Glutamatergic neuron (in vitro differentiated cells): Measurements from ENCODE around the gene SLC36A3. TPM values are rescaled to one million over a fixed set of nuclear protein-coding genes. Genes with fewer than 3 reads are reported as not detected.

Source experiments
- DNase-seq: peaks from one replicate; pipeline ENCODE4 v3.0.0; 2022
- H3K27ac Mint-ChIP-seq: one replicate; pipeline ENCODE4 v1.8.0; 2020; ENCODE audit warnings: mild to moderate bottlenecking, mixed read lengths, inconsistent platforms; ENCODE audit not compliant: unreplicated experiment
- H3K27me3 Mint-ChIP-seq: one replicate; pipeline ENCODE4 v1.8.0; 2020; ENCODE audit warnings: mild to moderate bottlenecking, moderate library complexity, mixed read lengths, inconsistent platforms; ENCODE audit not compliant: unreplicated experiment
- H3K36me3 Mint-ChIP-seq: one replicate; pipeline ENCODE4 v1.8.0; 2020; ENCODE audit warnings: mild to moderate bottlenecking, mixed read lengths, inconsistent platforms; ENCODE audit not compliant: unreplicated experiment
- H3K4me1 Mint-ChIP-seq: one replicate; pipeline ENCODE4 v1.8.0; 2020; ENCODE audit warnings: mild to moderate bottlenecking, low read depth, mixed read lengths, inconsistent platforms; ENCODE audit not compliant: unreplicated experiment
- H3K4me3 Mint-ChIP-seq: one replicate; pipeline ENCODE4 v1.8.0; 2020; ENCODE audit warnings: mild to moderate bottlenecking, mixed read lengths, inconsistent platforms; ENCODE audit not compliant: unreplicated experiment
- H3K9me3 Mint-ChIP-seq: one replicate; pipeline ENCODE4 v1.8.0; 2020; ENCODE audit warnings: mild to moderate bottlenecking, moderate library complexity, mixed read lengths, inconsistent platforms; ENCODE audit not compliant: unreplicated experiment
- total RNA-seq: library from RNA; stranded (reverse); fragmentation: NEBNext Ultra II Directional; extraction: Animal tissue kit (Norgen Biotek cat#: 25700); gene quantifications from one replicate; pipeline ENCODE4 v1.2.1, GENCODE V29; 2021; ENCODE audit not compliant: unreplicated experiment
- TF ChIP-seq, protein P1 (sequence below): fragments of 200-600 bp; sonication (generic); IDR thresholded peaks from one replicate; pipeline ENCODE4 v1.5.0; 2021; ENCODE audit not compliant: partially characterized antibody, unreplicated experiment

The SLC36A3 gene
- total RNA-seq, 1 donor from 2014 or later, result not detected

GRCh38 chr5:151298063-151298855 lies 5.3 kb downstream of the SLC36A3 start:
- no peak overlapping the region for H3K27ac Mint-ChIP-seq
- no peaks in the 10 kb centered on the region for H3K36me3 Mint-ChIP-seq
- H3K4me3 Mint-ChIP-seq, result no peak overlapping the region
- H3K9me3 Mint-ChIP-seq, result no peaks in the 10 kb centered on the region
- no peaks in the 10 kb centered on the region for H3K4me1 Mint-ChIP-seq
- peak; percentile 36 for DNase-seq
- H3K27me3 Mint-ChIP-seq, result peaks cover 7% of the 10 kb centered on the region
- TF ChIP-seq, protein P1, sequence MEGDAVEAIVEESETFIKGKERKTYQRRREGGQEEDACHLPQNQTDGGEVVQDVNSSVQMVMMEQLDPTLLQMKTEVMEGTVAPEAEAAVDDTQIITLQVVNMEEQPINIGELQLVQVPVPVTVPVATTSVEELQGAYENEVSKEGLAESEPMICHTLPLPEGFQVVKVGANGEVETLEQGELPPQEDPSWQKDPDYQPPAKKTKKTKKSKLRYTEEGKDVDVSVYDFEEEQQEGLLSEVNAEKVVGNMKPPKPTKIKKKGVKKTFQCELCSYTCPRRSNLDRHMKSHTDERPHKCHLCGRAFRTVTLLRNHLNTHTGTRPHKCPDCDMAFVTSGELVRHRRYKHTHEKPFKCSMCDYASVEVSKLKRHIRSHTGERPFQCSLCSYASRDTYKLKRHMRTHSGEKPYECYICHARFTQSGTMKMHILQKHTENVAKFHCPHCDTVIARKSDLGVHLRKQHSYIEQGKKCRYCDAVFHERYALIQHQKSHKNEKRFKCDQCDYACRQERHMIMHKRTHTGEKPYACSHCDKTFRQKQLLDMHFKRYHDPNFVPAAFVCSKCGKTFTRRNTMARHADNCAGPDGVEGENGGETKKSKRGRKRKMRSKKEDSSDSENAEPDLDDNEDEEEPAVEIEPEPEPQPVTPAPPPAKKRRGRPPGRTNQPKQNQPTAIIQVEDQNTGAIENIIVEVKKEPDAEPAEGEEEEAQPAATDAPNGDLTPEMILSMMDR, result peak; percentile 44

- no peak for DNase-seq
- Mint-ChIP-seq H3K4me3 (no peak overlapping the region), H3K27ac (no peak overlapping the region), H3K4me1 (no peaks in the 10 kb centered on the region), H3K27me3 (peaks cover 7% of the 10 kb centered on the region), H3K36me3 (no peaks in the 10 kb centered on the region), H3K9me3 (no peaks in the 10 kb centered on the region)
- TF ChIP-seq, protein P1, result no peak
Measured at GRCh38 chr5:151296974-151297373, 6.6 kb downstream of the SLC36A3 start.

DNA sequence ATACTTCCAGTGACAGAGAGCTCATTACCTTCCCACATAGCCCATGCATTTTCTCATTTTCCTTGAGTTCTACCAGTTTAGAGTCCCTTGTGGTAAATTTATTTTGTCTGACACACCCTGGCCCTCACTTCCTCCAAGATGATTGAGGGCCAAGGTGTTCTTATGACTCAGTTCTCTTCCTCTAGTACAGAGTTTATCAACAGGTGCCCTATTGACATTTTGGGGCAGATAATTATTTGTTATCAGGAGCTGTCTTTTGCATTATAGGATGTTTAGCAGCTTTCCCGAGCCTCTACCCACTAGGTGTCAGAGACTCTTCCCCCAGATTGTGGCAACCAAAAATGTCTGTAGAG lies 7.1 kb downstream of the SLC36A3 start:
- peaks cover 7% of the 10 kb centered on the region for H3K27me3 Mint-ChIP-seq
- H3K36me3 Mint-ChIP-seq, result no peaks in the 10 kb centered on the region
- H3K9me3 Mint-ChIP-seq, result no peaks in the 10 kb centered on the region
- TF ChIP-seq, protein P1, result no peak
- no peak overlapping the region for H3K27ac Mint-ChIP-seq
- H3K4me3 Mint-ChIP-seq, result no peak overlapping the region
- no peaks in the 10 kb centered on the region for H3K4me1 Mint-ChIP-seq
- no peak for DNase-seq

GRCh38 chr5:151295791-151296477 lies 7.6 kb downstream of the SLC36A3 start:
- Mint-ChIP-seq H3K4me1 (no peaks in the 10 kb centered on the region), H3K27me3 (peaks cover 7% of the 10 kb centered on the region), H3K4me3 (no peak overlapping the region), H3K9me3 (no peaks in the 10 kb centered on the region), H3K36me3 (no peaks in the 10 kb centered on the region), H3K27ac (no peak overlapping the region)
- TF ChIP-seq, protein P1, result no peak
- no peak for DNase-seq

- no peak for DNase-seq
- Mint-ChIP-seq H3K9me3 (no peaks in the 10 kb centered on the region), H3K4me1 (no peaks in the 10 kb centered on the region), H3K36me3 (no peaks in the 10 kb centered on the region), H3K4me3 (no peak overlapping the region), H3K27me3 (peaks cover 7% of the 10 kb centered on the region), H3K27ac (no peak overlapping the region)
- TF ChIP-seq, protein P1, result no peak
Measured at GRCh38 chr5:151295138-151295537, 8.4 kb downstream of the SLC36A3 start.
